GM12874 (cell line): ENCODE results near the gene CREG1.

ENCODE experiments used
- CTCF ChIP-seq: IDR thresholded peaks from 2 replicates; pipeline ENCODE4 v1.5.1; 2011; ENCODE audit warnings: low read depth, mild to moderate bottlenecking, control low read depth, low read length, moderate library complexity; ENCODE audit not compliant: insufficient read depth

CREG1 gene

GRCh38 chr1:167553136-167554027, at the start of gene CREG1:
Gene CREG1 (minus strand): TSS chr1:167553762.
- TF ChIP-seq CTCF, result no peak

GRCh38 chr1:167602840-167603239, 49.3 kb upstream of the CREG1 start:
- TF ChIP-seq CTCF, result no peak

- no peak for TF ChIP-seq CTCF
These were observed 48.2 kb upstream of the CREG1 start for GRCh38 chr1:167601442-167602383.

- peak; percentile 40; the same call in 1 of the 2 replicates for TF ChIP-seq CTCF
These were observed 46.5 kb upstream of the CREG1 start for GRCh38 chr1:167599957-167600581.

- no peak for TF ChIP-seq CTCF
These were observed 41.3 kb upstream of the CREG1 start for GRCh38 chr1:167594822-167595221.

- TF ChIP-seq CTCF, result no peak
These were observed 40.3 kb upstream of the CREG1 start for GRCh38 chr1:167593860-167594259.

GRCh38 chr1:167592475-167592874, 38.9 kb upstream of the CREG1 start:
- TF ChIP-seq CTCF, result no peak
